MM.1S (cell line): ENCODE measurements around the gene EPHX1.

Source experiments
- CTCF ChIP-seq: fragments of 300-600 bp; sonication (generic); IDR thresholded peaks from 2 replicates; pipeline ENCODE4 v1.5.1; 2016; ENCODE audit warnings: antibody characterized with exemption, low read length, mixed read lengths
- EZH2 ChIP-seq: fragments of 300-600 bp; sonication (generic); optimal IDR thresholded peaks from 2 replicates; pipeline ENCODE3; 2017; ENCODE audit warnings: low read depth, mild to moderate bottlenecking, antibody characterized with exemption, low read length, mixed read lengths

- TF ChIP-seq CTCF: no peak
- no peak for TF ChIP-seq EZH2
These were observed 35.2 kb downstream of the EPHX1 start for GRCh38 chr1:225845097-225845496.
